Measurements from ENCODE around the gene NR2C2. TPM values are rescaled to one million over a fixed set of nuclear protein-coding genes. Genes with fewer than 3 reads are reported as not detected.

The NR2C2 gene
- total and polyA plus RNA-seq, 2 of the 13 experiments (the other 11 are each of a cell fraction or from before 2014, with no cell fraction given), result 7.8 to 11.8 TPM

GRCh38 chr3:15064835-15065549 is 117.6 kb downstream of the NR2C2 start, which contains the start of gene MRPS25 (continued):
- TF ChIP-seq THYN1 (CRISPR knock-in tag; IDR thresholded peaks at IDR 0.05; ENCODE audit: borderline replicate concordance, low read depth) (no peak), TFE3 (CRISPR knock-in tag; IDR thresholded peaks at IDR 0.05) (0 out of 2 replicates have a peak, but pooled peaks have one; percentile 33), ZFP90 (CRISPR knock-in tag; IDR thresholded peaks at IDR 0.05; ENCODE audit: borderline replicate concordance) (no peak), AHR (CRISPR knock-in tag; IDR thresholded peaks at IDR 0.05) (no peak), ZKSCAN1 (IDR thresholded peaks at IDR 0.05; ENCODE audit: low read length) (no peak), RNF2 (conservative IDR thresholded peaks at IDR 0.05; ENCODE audit: low read depth) (peak; percentile 73), TBL1XR1 (IDR thresholded peaks at IDR 0.05; ENCODE audit: borderline replicate concordance, low read length, partially characterized antibody) (no peak), UBTF (CRISPR knock-in tag; IDR thresholded peaks at IDR 0.05) (peak; percentile 68; the same call in 1 of the 2 replicates), ZNF329 (CRISPR knock-in tag; IDR thresholded peaks at IDR 0.05; ENCODE audit: low read depth) (no peak), BATF2 (CRISPR knock-in tag; IDR thresholded peaks at IDR 0.05) (peak; percentile 76; the same call in 1 of the 2 replicates), RBM39 (IDR thresholded peaks at IDR 0.05; ENCODE audit: low read depth, low read length, poor library complexity, severe bottlenecking) (peak; percentile 77), ZBTB43 (CRISPR knock-in tag; conservative IDR thresholded peaks at IDR 0.05) (peak; percentile 66), ZHX2 (IDR thresholded peaks at IDR 0.05; ENCODE audit: low read depth) (no peak), ZHX2 (CRISPR knock-in tag; IDR thresholded peaks at IDR 0.05; ENCODE audit: borderline replicate concordance) (no peak), ZNF33B (CRISPR knock-in tag; IDR thresholded peaks at IDR 0.05) (no peak), ZNF547 (CRISPR knock-in tag; IDR thresholded peaks at IDR 0.05) (peak; percentile 80)
